Stimulated activated effector memory CD8-positive, alpha-beta T cell treated with anti-CD3 and anti-CD28 coated beads, Interleukin-12 subunit alpha, Interleukin-12 subunit beta, amount 100 ng/mL, for 72 hours (primary cell): ENCODE data around the gene SNRPD1.
"Not testable (repeated sequence)": the region's sequence is repeated elsewhere in the genome, so short reads cannot be mapped to it uniquely, and the experiment has no call there.

Experiments
- ATAC-seq: fragments of 150-1000 bp; cut with Tn5 transposase; 2 replicates; pipeline ENCODE4 v1.10.0; 2021
- DNase-seq, 2 donors: peaks; one replicate each; pipeline ENCODE4 v3.0.0; 2021 to 2022; ENCODE audit warnings: low spot score in 2 of 2
- H3K27ac Mint-ChIP-seq: one replicate; pipeline ENCODE4 v1.8.0; 2022; ENCODE audit warnings: mild to moderate bottlenecking, mixed read lengths
- H3K36me3 Mint-ChIP-seq: one replicate; pipeline ENCODE4 v1.8.0; 2022; ENCODE audit warnings: mild to moderate bottlenecking, mixed read lengths
- H3K4me1 Mint-ChIP-seq: one replicate; pipeline ENCODE4 v1.8.0; 2022; ENCODE audit warnings: mixed read lengths
- H3K4me3 Mint-ChIP-seq: one replicate; pipeline ENCODE4 v1.8.0; 2022; ENCODE audit warnings: mild to moderate bottlenecking, mixed read lengths
- H3K9me3 Mint-ChIP-seq: one replicate; pipeline ENCODE4 v1.8.0; 2022; ENCODE audit warnings: mixed read lengths

The SNRPD1 gene

DNA sequence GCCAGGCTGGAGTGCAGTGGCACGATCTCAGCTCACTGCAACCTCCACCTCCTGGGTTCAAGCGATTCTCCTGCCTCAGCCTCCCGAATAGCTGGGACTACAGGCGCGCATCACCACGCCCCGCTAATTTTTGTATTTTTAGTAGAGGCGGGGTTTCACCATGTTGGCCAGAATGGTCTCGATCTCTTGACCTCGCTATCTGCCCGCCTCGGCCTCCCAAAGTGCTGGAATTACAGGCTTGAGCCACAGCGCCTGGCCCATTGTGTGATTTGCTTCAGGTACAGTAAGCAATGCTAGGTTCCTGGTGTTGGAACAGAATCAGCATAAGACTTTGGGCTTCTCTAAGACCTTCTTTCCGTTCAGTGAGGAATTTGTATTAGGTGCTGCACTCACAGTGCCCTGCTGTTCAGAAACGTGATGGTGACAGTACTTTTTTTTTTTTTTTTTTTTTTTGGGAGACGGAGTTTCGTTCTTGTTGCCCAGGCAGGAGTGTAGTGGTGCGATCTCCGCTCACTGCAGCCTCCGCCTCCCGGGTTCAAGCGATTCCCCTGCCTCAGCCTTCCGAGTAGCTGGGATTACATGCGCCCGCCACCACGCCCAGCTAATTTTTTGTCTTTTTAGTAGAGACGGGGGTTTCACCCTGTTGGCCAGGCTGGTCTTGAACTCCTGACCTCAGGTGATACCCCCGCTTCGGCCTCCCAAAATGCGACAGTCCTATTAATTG is 551 bp upstream of the SNRPD1 start:
- not testable (repeated sequence) for ATAC-seq

GRCh38 chr18:21621640-21622039 is 9.5 kb downstream of the SNRPD1 start:
- H3K27ac Mint-ChIP-seq, DNase-seq, H3K4me3 Mint-ChIP-seq, ATAC-seq, H3K9me3 Mint-ChIP-seq: not testable (repeated sequence)
- Mint-ChIP-seq H3K36me3 (peaks cover 99% of the 10 kb centered on the region), H3K4me1 (peaks cover 19% of the 10 kb centered on the region)

More for the DNA sequence above, 551 bp upstream of the SNRPD1 start:
- DNase-seq, H3K9me3 Mint-ChIP-seq: not testable (repeated sequence)
- Mint-ChIP-seq H3K4me1 (peaks cover 29% of the 10 kb centered on the region), H3K4me3 (peak overlapping the region; percentile 100), H3K27ac (peak overlapping the region; percentile 100), H3K36me3 (peaks cover 58% of the 10 kb centered on the region)

DNA sequence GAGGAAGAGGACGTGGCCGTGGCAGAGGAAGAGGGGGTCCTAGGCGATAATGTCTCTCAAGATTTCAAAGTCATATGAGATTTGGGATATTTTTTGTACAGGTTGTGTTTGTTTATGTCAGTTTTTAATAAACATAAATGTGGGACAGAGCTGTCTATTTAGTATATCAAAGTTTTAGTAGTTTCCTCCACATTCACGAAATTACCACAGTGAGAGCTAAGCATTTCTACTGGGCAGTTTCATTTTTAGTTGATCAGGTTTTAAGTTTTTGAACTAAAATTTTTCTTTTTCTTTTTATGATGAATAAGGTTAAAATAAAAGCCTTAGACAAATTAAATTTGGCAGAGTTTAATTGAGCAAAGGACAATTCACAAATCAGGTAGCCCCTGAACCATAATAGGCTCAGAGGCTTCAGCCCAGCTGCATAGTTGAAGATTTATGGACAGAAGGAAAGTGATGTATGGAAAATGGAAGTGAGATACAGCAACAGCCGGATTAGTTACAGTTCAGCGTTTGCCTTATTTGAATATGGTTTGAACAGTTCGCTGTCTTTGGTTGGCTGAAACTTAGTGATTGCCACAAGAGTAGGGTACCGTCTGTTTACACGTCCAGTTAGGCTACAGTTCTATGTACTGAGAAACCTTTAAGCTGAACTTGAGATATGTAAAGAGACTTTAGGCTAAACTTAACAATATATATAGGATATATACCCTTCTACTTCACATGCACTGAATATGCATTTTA is 17.1 kb downstream of the SNRPD1 start:
- Mint-ChIP-seq H3K4me3 (no peak overlapping the region), H3K27ac (peak overlapping the region; percentile 82), H3K4me1 (peaks cover 14% of the 10 kb centered on the region), H3K36me3 (peaks cover 100% of the 10 kb centered on the region), H3K9me3 (no peaks in the 10 kb centered on the region)
- DNase-seq (no peak), ATAC-seq (no peak)

- peaks cover 98% of the 10 kb centered on the region for H3K36me3 Mint-ChIP-seq
- DNase-seq, result no peak
- no peaks in the 10 kb centered on the region for H3K9me3 Mint-ChIP-seq
- no peak overlapping the region for H3K27ac Mint-ChIP-seq
- ATAC-seq, result no peak
- no peak overlapping the region for H3K4me3 Mint-ChIP-seq
- H3K4me1 Mint-ChIP-seq, result peaks cover 14% of the 10 kb centered on the region
Observed at GRCh38 chr18:21632393-21632792, 20.3 kb downstream of the SNRPD1 start.

GRCh38 chr18:21634588-21635199 is 22.6 kb downstream of the SNRPD1 start:
- ATAC-seq (no peak), DNase-seq (no peak)
- H3K9me3 Mint-ChIP-seq, result no peaks in the 10 kb centered on the region
- H3K36me3 Mint-ChIP-seq, result peaks cover 76% of the 10 kb centered on the region
- no peak overlapping the region for H3K4me3 Mint-ChIP-seq
- H3K27ac Mint-ChIP-seq, result peak overlapping the region; percentile 26
- no peaks in the 10 kb centered on the region for H3K4me1 Mint-ChIP-seq

DNA sequence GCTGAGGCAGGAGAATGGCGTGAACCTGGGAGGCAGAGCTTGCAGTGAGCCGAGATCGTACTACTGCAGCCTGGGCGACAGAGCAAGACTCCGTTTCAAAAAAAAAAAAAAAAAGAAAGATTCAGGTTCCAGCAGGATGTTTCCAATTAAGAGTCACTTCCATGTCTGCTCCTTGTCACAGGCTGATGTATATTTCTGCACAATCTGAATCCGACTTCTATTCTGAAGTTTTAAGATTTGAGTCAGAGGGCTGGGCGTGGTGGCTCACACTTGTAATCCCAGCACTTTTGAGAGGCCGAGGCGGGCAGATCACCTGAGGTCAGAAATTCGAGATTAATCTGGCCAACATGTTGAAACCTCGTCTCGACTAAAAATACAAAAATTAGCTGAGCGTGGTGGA is 24.7 kb downstream of the SNRPD1 start:
- no peak overlapping the region for H3K4me3 Mint-ChIP-seq

DNA sequence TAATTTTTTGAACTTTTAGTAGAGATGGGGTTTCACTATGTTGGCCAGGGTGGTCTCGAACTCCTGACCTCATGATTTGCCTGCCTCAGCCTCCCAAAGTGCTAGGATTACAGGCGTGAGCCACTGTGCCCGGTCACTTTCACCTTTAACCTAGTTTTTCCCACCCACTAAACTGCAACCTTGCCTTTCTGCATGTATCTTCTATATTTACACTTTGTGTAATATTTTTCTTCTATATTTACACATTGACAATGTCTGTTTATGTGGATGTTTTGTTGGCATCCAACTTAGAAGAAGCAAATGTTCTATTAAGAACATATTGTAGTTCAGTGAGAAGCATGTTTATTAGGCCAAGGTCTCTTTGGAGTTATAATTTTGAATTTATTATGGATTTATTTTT is 26.7 kb downstream of the SNRPD1 start:
- DNase-seq, result no peak
- Mint-ChIP-seq H3K27ac (peak overlapping the region; percentile 53), H3K36me3 (peaks cover 45% of the 10 kb centered on the region), H3K9me3 (no peaks in the 10 kb centered on the region), H3K4me3 (no peak overlapping the region), H3K4me1 (no peaks in the 10 kb centered on the region)
- no peak for ATAC-seq

More for the DNA sequence above, 24.7 kb downstream of the SNRPD1 start:
- no peak for ATAC-seq
- Mint-ChIP-seq H3K36me3 (peaks cover 62% of the 10 kb centered on the region), H3K9me3 (no peaks in the 10 kb centered on the region), H3K27ac (no peak overlapping the region), H3K4me1 (no peaks in the 10 kb centered on the region)
- no peak for DNase-seq

GRCh38 chr18:21640375-21640774 is 28.3 kb downstream of the SNRPD1 start:
- not testable (repeated sequence) for H3K9me3 Mint-ChIP-seq, H3K27ac Mint-ChIP-seq, H3K4me3 Mint-ChIP-seq, DNase-seq, ATAC-seq, H3K4me1 Mint-ChIP-seq
- peaks cover 35% of the 10 kb centered on the region for H3K36me3 Mint-ChIP-seq

DNA sequence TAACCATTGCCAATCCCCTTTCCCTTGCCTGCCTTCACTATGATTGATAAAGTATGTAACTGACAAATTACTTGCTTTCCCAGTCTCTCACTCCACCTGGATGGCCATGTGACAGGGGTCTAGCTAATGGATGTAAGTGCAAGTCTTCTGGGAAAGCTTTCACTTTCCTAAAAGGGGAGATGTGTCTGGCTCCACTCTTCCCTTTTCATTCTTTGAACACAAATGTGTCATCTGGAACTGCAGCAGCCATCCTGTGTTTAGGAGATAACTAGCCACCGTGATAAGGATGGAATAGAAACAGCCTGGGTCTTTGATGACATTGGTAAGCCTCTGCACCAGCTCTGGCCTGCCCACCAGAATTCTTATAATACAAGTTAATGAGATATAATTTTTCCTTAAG is 38.2 kb downstream of the SNRPD1 start:
- H3K36me3 Mint-ChIP-seq, result peaks cover 48% of the 10 kb centered on the region
- H3K27ac Mint-ChIP-seq, result no peak overlapping the region
- H3K4me1 Mint-ChIP-seq, result peaks cover 6% of the 10 kb centered on the region
- H3K4me3 Mint-ChIP-seq, result no peak overlapping the region
- DNase-seq (no peak), ATAC-seq (no peak)
- no peaks in the 10 kb centered on the region for H3K9me3 Mint-ChIP-seq

DNA sequence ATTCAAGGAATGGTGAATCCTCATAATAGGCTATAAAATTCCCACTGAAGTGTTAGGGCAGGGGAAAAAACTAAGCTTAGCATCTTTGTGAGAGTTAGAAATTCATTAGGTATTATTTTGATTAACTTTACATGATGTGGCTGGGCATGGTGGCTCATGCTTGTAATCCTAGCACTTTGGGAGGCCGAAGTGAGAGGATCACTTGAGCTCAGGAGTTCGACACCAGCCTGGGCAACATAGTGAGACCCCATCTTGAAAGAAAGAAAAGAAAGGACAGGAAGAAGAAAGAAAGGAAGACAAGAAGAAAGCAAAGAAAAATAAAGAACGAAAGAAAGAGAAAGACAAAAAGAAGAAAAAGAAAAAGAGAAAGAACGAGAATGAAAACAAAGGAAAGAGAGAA is 40.0 kb downstream of the SNRPD1 start:
- Mint-ChIP-seq H3K9me3 (no peaks in the 10 kb centered on the region), H3K27ac (peak overlapping the region; percentile 2), H3K36me3 (peaks cover 65% of the 10 kb centered on the region), H3K4me1 (peaks cover 6% of the 10 kb centered on the region), H3K4me3 (no peak overlapping the region)
- ATAC-seq (no peak), DNase-seq (no peak)

DNA sequence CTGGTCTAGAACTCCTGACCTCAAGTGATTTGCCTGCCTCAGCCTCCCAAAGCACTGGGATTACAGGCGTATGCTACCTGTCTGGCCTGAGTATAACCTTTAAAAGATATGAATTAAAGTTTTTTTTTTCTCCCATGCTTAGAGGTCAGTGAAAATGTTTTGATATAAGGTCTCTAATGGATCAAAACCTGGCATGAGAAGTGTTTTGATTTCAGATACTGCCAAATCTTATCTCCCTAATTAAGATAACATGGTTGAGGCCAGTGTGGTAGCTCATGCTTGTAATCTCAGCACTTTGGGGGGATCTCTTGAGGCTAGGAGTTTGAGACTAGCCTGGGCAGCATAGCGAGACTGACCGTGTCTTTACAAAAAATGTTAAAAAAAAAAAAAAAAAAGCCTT is 41.2 kb downstream of the SNRPD1 start:
- Mint-ChIP-seq H3K36me3 (peaks cover 72% of the 10 kb centered on the region), H3K27ac (no peak overlapping the region), H3K4me1 (peaks cover 6% of the 10 kb centered on the region), H3K4me3 (no peak overlapping the region), H3K9me3 (no peaks in the 10 kb centered on the region)
- DNase-seq, result no peak
- no peak for ATAC-seq

GRCh38 chr18:21656402-21656801 is 44.3 kb downstream of the SNRPD1 start:
- H3K4me1 Mint-ChIP-seq, result peaks cover 6% of the 10 kb centered on the region
- DNase-seq, result no peak
- peaks cover 64% of the 10 kb centered on the region for H3K36me3 Mint-ChIP-seq
- ATAC-seq, result peak; percentile 47
- H3K27ac Mint-ChIP-seq, result peak overlapping the region; percentile 40
- H3K4me3 Mint-ChIP-seq, result no peak overlapping the region
- no peaks in the 10 kb centered on the region for H3K9me3 Mint-ChIP-seq

DNA sequence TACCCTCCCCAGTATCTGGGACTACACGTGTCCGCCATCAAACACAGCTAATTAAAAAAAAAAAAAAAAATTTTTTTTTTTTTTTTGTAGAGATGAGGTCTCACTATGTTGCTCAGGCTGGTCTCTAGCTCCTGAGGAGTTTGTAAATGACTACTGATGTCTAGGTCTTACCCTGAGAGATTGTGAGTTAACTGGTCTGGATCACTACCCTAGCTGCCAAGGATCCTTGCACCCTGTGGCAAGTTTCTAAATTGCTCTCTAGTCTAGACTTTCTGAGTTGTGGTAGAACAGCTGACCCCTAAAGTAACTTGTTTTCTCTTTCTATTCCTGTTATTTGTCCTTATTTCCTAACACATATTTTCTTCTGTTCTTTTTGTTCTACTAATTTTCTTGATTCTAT is 48.0 kb downstream of the SNRPD1 start:
- DNase-seq, result no peak
- no peaks in the 10 kb centered on the region for H3K9me3 Mint-ChIP-seq
- peaks cover 54% of the 10 kb centered on the region for H3K36me3 Mint-ChIP-seq
- no peak overlapping the region for H3K27ac Mint-ChIP-seq
- peak; percentile 70 for ATAC-seq
- no peak overlapping the region for H3K4me3 Mint-ChIP-seq
- no peaks in the 10 kb centered on the region for H3K4me1 Mint-ChIP-seq

DNA sequence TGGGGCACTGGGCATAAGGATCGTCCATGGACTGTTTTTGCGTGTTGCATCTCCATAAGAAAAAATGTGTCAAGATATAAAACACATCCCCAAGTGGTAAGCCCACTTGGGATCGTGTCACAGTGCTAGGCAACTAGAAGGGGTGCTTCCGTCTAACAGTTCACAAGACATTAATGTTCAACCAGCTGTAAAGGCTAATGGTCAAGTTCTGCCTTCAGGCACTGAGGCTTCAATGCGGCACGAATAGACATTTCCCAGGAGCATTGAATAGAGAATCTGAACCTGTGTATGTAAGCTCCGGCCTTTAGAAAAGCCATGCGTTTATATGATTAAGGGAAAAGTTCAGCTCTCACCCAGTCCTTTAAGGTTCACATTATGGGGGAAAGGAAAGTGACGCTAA is 50.5 kb downstream of the SNRPD1 start:
- Mint-ChIP-seq H3K9me3 (no peaks in the 10 kb centered on the region), H3K4me3 (no peak overlapping the region), H3K27ac (no peak overlapping the region), H3K4me1 (no peaks in the 10 kb centered on the region), H3K36me3 (peaks cover 35% of the 10 kb centered on the region)
- ATAC-seq, result no peak
- DNase-seq, result no peak

GRCh38 chr18:21663578-21663977 is 51.5 kb downstream of the SNRPD1 start:
- H3K4me1 Mint-ChIP-seq, result no peaks in the 10 kb centered on the region
- DNase-seq (no peak), ATAC-seq (no peak)
- no peak overlapping the region for H3K27ac Mint-ChIP-seq
- no peaks in the 10 kb centered on the region for H3K9me3 Mint-ChIP-seq
- H3K36me3 Mint-ChIP-seq, result peaks cover 30% of the 10 kb centered on the region
- no peak overlapping the region for H3K4me3 Mint-ChIP-seq

- ATAC-seq, result no peak
- no peak for DNase-seq
- H3K36me3 Mint-ChIP-seq, result peaks cover 25% of the 10 kb centered on the region
- H3K4me3 Mint-ChIP-seq, result no peak overlapping the region
- no peaks in the 10 kb centered on the region for H3K9me3 Mint-ChIP-seq
- no peak overlapping the region for H3K27ac Mint-ChIP-seq
- H3K4me1 Mint-ChIP-seq, result no peaks in the 10 kb centered on the region
Observed at GRCh38 chr18:21664069-21664468, 52.0 kb downstream of the SNRPD1 start.
